Hippocampal formation (tissue), 2 donors: ENCODE results near the gene GRAMD1B.

Experiments
- DNase-seq, 2 donors: peaks; one replicate each; lab custom pipeline; 2025; lab: John Stamatoyannopoulos, UW

The GRAMD1B gene

GRCh38 chr11:123429913-123430720 is at the start of gene GRAMD1B:
Gene GRAMD1B (plus strand): TSS chr11:123430269. CDS start chr11:123430793, 524 bp downstream.
- no peak for DNase-seq

- DNase-seq: no peak
These were observed 48.9 kb upstream of the GRAMD1B start for GRCh38 chr11:123381149-123381548.

GRCh38 chr11:123381817-123382554 is 48.1 kb upstream of the GRAMD1B start:
- DNase-seq: no peak

GRCh38 chr11:123382555-123383074 is 47.5 kb upstream of the GRAMD1B start:
- DNase-seq: no peak

- DNase-seq: no peak
These were observed 46.0 kb upstream of the GRAMD1B start for GRCh38 chr11:123384116-123384515.

- no peak for DNase-seq
These were observed 43.1 kb upstream of the GRAMD1B start for GRCh38 chr11:123386796-123387510.

- DNase-seq: no peak
These were observed 41.4 kb upstream of the GRAMD1B start for GRCh38 chr11:123388640-123389039.

GRCh38 chr11:123390146-123390545 is 39.9 kb upstream of the GRAMD1B start:
- DNase-seq: no peak

- DNase-seq: no peak
These were observed 38.3 kb upstream of the GRAMD1B start for GRCh38 chr11:123391646-123392348.

- no peak for DNase-seq
These were observed 37.6 kb upstream of the GRAMD1B start for GRCh38 chr11:123392431-123392830.

- no peak for DNase-seq
These were observed 37.2 kb upstream of the GRAMD1B start for GRCh38 chr11:123392844-123393243.

GRCh38 chr11:123393312-123393927 is 36.6 kb upstream of the GRAMD1B start:
- DNase-seq: no peak

GRCh38 chr11:123404676-123405075 is 25.4 kb upstream of the GRAMD1B start:
- no peak for DNase-seq

GRCh38 chr11:123405123-123405592 is 24.9 kb upstream of the GRAMD1B start:
- no peak for DNase-seq

GRCh38 chr11:123406441-123407129 is 23.5 kb upstream of the GRAMD1B start:
- no peak for DNase-seq

GRCh38 chr11:123407130-123407995 is 22.7 kb upstream of the GRAMD1B start:
- no peak for DNase-seq

- DNase-seq: no peak
These were observed 22.0 kb upstream of the GRAMD1B start for GRCh38 chr11:123407996-123408597.

- DNase-seq: no peak
These were observed 21.2 kb upstream of the GRAMD1B start for GRCh38 chr11:123408619-123409455.
